ENCODE results near the gene TLE3. TPM values are rescaled to one million over a fixed set of nuclear protein-coding genes. Genes with fewer than 3 reads are reported as not detected.

The TLE3 gene
- polyA plus RNA-seq, 3 donors = 12.8 to 117 (median 23.6) TPM

- Histone ChIP-seq H3K9ac (ENCODE audit: insufficient read depth, low read length, poor library complexity, severe bottlenecking) (no peak overlapping the region), H2AFZ (ENCODE audit: insufficient read depth, low read depth, low read length, poor library complexity, severe bottlenecking) (no peak overlapping the region), H4K20me1 (ENCODE audit: insufficient read depth, low read length) (peaks cover 11% of the 10 kb centered on the region), H3K36me3 (replicated peaks in 1 of 2; ENCODE audit: control insufficient read depth in 1 of 2, insufficient read depth in 2 of 2, low read length in 2 of 2) (no peaks in the 10 kb centered on the region), H3K4me1 (ENCODE audit: control insufficient read depth in 1 of 2, insufficient read depth in 2 of 2, low read length in 2 of 2) (peaks cover 49 to 52% of the 10 kb centered on the region in 2 donors), H3K27me3 (ENCODE audit: control insufficient read depth in 2 of 2, insufficient read depth in 2 of 2, low read length in 2 of 2) (peaks cover 18 to 30% of the 10 kb centered on the region in 2 donors), H3K4me3 (replicated peaks in 1 of 3; ENCODE audit: low read depth in 2 of 3, low read length in 3 of 3) (peak overlapping the region in 1 of 3 experiments; percentile 63), H3K27ac (ENCODE audit: low read depth in 1 of 2, low read length in 2 of 2) (no peak overlapping the region), H3K9me3 (replicated peaks in 1 of 2; ENCODE audit: control insufficient read depth in 1 of 2, insufficient read depth in 1 of 2, low read length in 2 of 2) (no peaks in the 10 kb centered on the region), H3K4me2 (replicated peaks; ENCODE audit: extremely low read depth, low read length, poor library complexity, severe bottlenecking) (peak overlapping the region; percentile 98), H3K79me2 (ENCODE audit: insufficient read depth, low read length) (peaks cover 11% of the 10 kb centered on the region)
- WGBS (ENCODE audit: insufficient coverage) = 0% methylated on average over 3 of the region's 12 CpGs
- Mint-ChIP-seq H3K27me3 (ENCODE audit: low read depth in 3 of 3) (peaks cover 31 to 38% (median 38%) of the 10 kb centered on the region in 3 donors), H3K4me3 (peak overlapping the region; percentile 77 to 82), H3K27ac (peak overlapping the region in 5 of 7 donors; percentile 21 to 57 (median 35)), H3K4me1 (peaks cover 42% of the 10 kb centered on the region), H3K36me3 (peaks cover 0 to 9% of the 10 kb centered on the region in 2 donors), H3K9me3 (peaks cover 0 to 3% (median 0%) of the 10 kb centered on the region in 7 donors)
- DNase-seq = peak; percentile 15 to 54 (median 19)
- no peak for TF ChIP-seq CTCF (IDR thresholded peaks at IDR 0.05)
- intact Hi-C loops (cut with micrococcal nuclease) = loop anchor here in 1 of 2 donors (2.0 to 5.0 kb wide), 3 partner anchors 81 to 169 kb away; no protein-coding TSS in a partner anchor
Measured at GRCh38 chr15:70101459-70102113, 3.9 kb upstream of the TLE3 start.

DNA sequence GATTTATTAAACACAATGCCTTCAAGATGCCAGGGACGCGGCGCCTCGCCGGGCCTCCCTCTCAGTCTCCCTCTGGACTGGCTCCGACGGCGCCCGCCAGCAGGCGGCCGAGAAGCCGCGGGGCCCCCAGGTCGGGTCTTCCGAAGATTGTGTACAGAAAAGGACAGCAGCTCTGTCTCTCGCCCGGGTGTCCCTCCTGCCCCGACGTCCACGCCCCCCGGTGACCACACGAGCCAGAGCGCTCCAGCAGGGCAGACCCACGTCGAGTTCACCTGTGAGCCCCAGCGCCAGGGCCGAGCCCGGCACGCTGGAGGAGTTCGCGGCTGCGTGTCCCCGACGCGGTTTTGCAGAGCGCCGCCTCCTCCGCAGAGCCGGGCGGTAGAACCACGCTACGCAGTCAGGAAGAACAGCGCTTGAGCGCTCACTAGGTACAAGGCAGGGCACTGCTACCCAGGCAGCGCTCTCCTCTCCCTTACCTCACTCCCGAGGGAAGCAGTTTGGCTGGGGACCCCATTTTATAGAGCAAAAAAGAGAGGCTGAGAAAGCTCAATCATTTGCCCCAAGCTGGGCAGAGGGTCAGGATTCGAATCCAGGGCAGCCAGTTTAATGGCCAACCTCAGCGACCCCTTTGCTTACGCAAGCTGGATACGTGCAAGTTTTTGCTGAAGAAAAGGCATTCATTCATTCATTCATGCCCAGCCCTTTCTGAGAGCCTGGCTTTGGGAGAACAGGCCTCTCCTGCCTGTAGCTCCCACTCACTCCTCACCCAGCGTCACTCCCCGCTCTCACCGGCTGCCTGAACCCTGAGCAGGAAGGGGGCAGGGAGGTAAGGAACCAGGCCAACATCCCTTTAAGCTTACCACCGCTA is 3.0 kb upstream of the TLE3 start:
- Histone ChIP-seq H3K79me2 (ENCODE audit: insufficient read depth, low read length) (peaks cover 20% of the 10 kb centered on the region), H3K9ac (ENCODE audit: insufficient read depth, low read length, poor library complexity, severe bottlenecking) (peak overlapping the region; percentile 42)

More for the DNA sequence above, 3.0 kb upstream of the TLE3 start:
- peak; percentile 48 to 60 (median 52) for DNase-seq
- H3K36me3 ChIP-seq (replicated peaks in 1 of 2; ENCODE audit: control insufficient read depth in 1 of 2, insufficient read depth in 2 of 2, low read length in 2 of 2) = no peaks in the 10 kb centered on the region
- H3K4me2 ChIP-seq (replicated peaks; ENCODE audit: extremely low read depth, low read length, poor library complexity, severe bottlenecking) = peak overlapping the region; percentile 98
- peak; percentile 39 for TF ChIP-seq CTCF (IDR thresholded peaks at IDR 0.05)
- 2% methylated on average over 48 of the region's 54 CpGs for WGBS (ENCODE audit: insufficient coverage)
- peaks cover 18 to 30% of the 10 kb centered on the region in 2 donors for H3K27me3 ChIP-seq (ENCODE audit: control insufficient read depth in 2 of 2, insufficient read depth in 2 of 2, low read length in 2 of 2)
- Mint-ChIP-seq H3K27me3 (ENCODE audit: low read depth in 3 of 3) (peaks cover 29 to 39% (median 38%) of the 10 kb centered on the region in 3 donors), H3K36me3 (peaks cover 0 to 9% of the 10 kb centered on the region in 2 donors), H3K9me3 (peaks cover 0 to 3% (median 0%) of the 10 kb centered on the region in 7 donors), H3K4me1 (peaks cover 37% of the 10 kb centered on the region), H3K4me3 (peak overlapping the region; percentile 77 to 82), H3K27ac (peak overlapping the region in 6 of 7 donors; percentile 67 to 99 (median 78))
- H3K4me3 ChIP-seq (replicated peaks in 1 of 3; ENCODE audit: low read depth in 2 of 3, low read length in 3 of 3) = peak overlapping the region in 2 of 3 experiments; percentile 9 to 63
- H3K9me3 ChIP-seq (replicated peaks in 1 of 2; ENCODE audit: control insufficient read depth in 1 of 2, insufficient read depth in 1 of 2, low read length in 2 of 2) = no peaks in the 10 kb centered on the region
- H2AFZ ChIP-seq (ENCODE audit: insufficient read depth, low read depth, low read length, poor library complexity, severe bottlenecking) = peak overlapping the region; percentile 62
- intact Hi-C loops (cut with micrococcal nuclease) = loop anchor here in 1 of 2 donors (1.0 to 5.0 kb wide), 4 partner anchors 40 to 170 kb away; no protein-coding TSS in a partner anchor
- H3K27ac ChIP-seq (ENCODE audit: low read depth in 1 of 2, low read length in 2 of 2) = no peak overlapping the region
- peaks cover 46 to 53% of the 10 kb centered on the region in 2 donors for H3K4me1 ChIP-seq (ENCODE audit: control insufficient read depth in 1 of 2, insufficient read depth in 2 of 2, low read length in 2 of 2)
- peaks cover 20% of the 10 kb centered on the region for H4K20me1 ChIP-seq (ENCODE audit: insufficient read depth, low read length)
